Cerebellar cortex (tissue), 1 donor: Measurements from ENCODE around the gene VGLL3.

Source experiments
- DNase-seq: peaks from one replicate; pipeline ENCODE4 v3.0.0-alpha.2; 2015; ENCODE audit warnings: low spot score

The VGLL3 gene

DNA sequence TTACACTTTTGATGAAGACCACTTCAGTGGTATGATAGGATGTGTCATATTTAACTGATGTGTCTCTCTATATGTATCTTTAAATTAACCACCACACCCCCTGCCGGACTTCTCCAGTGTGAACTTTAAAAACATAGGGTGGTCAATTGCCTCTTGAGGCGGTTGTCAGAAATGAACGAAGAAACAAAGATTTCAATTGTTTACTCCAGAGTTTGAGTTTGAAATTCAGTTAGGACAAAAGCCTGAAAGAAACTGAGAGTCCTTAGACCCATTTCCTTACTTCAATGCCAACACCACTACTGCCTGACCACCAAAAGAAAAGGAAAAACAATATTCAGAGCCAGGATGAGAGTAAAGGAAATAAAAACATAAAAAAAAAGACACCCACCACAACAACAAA, 40.2 kb downstream of the VGLL3 start:
- DNase-seq: no peak

DNA sequence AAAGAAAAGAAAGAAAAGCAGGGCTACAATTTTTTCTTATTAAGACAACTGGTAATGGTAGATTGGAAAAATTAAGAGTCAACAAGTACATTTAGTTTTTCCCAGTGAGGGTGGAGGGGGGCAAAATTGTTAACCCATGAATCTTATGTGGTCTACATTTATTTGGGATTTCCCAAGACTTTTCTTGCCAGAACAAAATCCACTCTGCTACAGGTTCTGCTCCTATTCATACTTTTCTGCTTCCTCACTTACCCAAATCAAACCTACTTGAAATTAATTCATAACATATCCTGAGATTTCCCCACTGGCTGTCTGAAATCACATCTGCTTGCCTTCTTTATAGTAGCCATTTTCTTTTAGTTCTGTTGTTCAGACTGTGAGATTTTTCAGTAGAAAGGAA, 41.1 kb downstream of the VGLL3 start:
- no peak for DNase-seq

GRCh38 chr3:86948822-86949221, 42.1 kb downstream of the VGLL3 start:
- DNase-seq: no peak

- DNase-seq: no peak
Observed at GRCh38 chr3:86942206-86942605, 48.7 kb downstream of the VGLL3 start.

DNA sequence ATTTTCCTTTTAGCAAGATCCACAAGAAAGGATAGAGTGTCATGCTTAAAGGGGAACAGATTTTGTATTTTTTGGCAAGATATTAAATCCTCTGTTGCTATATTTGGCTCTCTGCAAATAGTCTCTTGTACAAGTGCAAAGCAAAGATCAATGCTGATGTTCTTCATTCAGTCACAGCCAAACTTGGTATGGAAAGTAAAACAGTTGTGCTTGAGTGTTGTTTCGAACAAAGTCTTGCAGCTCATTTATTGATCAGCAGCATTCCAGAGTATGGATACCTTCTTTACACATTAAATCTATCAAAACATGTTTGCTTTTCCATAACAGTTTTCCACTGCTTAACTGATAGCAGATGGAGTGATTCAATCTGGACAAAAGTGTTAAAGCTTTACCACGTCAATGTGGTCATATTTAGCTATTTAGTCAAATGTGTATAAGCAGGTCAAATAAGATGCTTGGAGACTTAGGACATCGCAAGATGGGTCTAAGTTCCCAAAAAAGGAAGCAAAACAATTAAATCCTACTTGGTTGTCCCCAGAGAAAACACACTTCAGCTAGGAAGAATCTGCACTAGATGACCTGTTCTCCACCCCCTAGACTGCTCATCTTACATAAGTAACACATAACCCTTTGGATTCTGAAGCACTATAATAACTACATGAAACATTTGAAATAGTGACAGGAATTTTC, 52.4 kb downstream of the VGLL3 start:
- no peak for DNase-seq

DNA sequence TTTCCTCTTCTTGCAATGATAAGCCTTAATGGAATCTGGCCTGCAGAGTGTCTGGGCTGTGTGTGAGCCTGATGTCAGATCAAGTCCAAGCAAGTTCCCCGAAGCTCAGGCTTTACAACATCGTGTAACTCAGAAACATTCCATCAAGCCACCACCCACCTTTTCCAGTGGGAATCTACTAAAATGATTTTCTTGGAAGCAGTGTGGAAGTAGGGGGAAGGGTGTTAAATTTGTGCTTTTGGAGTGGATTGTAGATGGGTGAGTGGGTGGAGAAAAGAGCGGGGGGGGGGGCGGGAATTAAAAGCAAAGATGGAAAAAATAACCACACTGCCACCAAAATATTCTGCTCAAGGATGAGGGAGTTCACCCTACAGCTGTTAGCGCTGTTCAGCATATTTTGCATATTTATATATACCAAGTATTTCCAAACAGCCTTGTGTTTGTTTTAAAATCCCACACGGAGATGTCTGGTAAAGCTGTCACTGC, 53.6 kb downstream of the VGLL3 start:
- no peak for DNase-seq

- no peak for DNase-seq
Observed at GRCh38 chr3:86934851-86935250, 56.1 kb downstream of the VGLL3 start.

DNA sequence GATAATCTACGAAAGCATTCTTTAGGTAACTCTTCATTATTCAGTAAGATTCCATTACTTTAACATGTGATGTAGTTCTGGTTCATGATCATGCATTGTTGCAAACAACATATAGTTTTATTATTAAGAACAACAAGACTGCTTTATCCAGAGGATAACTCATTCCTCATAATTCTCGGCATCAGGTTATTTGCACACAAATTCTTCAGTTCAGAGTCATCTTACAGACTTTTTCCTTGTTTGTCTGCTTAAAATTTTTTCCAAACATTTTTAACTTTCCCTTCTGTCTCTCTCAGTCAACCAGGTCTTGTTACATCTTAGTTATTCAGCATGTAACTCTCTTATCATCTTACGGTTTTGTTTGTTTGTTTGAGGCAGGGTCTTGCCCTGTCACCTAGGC, 60.1 kb downstream of the VGLL3 start:
- DNase-seq: no peak

- no peak for DNase-seq
Observed at GRCh38 chr3:86930181-86930580, 60.8 kb downstream of the VGLL3 start.

DNA sequence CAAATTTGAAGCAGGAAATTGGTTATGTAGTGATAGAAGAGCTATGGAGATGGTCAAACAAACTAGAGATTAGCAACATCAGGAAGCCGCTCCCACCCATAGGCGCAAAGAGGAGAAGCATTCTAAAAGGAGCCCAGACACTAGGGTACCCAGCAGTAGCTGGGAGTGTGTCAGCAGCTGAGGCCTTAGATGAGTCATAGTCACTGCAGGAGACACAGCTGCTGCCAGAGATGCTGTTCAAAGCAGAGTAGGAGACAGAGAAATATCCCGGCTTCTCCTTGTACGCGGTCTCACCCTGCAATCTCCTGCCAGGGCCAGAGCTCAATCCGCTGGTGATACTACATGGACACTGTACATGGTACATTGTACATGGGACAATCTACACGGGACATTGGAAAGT, 61.9 kb downstream of the VGLL3 start:
- DNase-seq: no peak

GRCh38 chr3:86923071-86923491, 67.9 kb downstream of the VGLL3 start:
- DNase-seq: no peak

DNA sequence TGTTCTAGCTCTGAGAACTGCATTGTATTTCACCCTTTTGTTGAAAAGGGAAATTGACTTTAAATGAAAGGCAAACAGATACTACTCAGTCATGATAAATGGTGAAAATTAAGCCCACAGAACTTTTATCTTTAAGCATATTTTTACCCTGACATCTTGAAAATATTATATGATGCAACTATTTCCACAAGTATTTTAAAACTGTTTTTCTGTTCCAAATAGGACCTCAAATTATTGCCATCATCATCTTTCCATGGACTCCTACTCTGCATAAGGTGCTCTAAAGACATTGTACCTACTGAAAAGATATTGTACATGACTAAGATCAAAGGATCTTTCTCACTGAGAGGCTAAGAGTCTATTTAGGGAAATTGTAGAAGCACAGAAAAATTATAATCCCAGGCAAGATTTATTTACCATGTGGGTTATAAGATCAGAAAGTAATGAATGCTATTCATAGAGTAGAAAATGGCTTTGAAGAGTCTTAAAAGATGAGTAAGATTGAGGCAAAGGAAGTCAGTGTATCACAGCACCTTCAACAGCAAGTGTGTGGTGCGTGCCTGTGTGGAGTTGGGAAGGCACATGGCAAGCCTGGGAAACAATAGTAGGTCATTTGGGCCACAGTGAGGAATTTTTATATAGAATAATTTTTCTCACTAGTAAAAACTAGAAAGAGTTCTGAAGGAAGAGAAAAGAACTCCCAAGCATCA, 68.8 kb downstream of the VGLL3 start:
- DNase-seq: no peak

GRCh38 chr3:86914670-86915069, 76.3 kb downstream of the VGLL3 start:
- DNase-seq: no peak

- DNase-seq: no peak
Observed at GRCh38 chr3:86913160-86913559, 77.8 kb downstream of the VGLL3 start.

GRCh38 chr3:86895202-86895601, 95.7 kb downstream of the VGLL3 start:
- DNase-seq: no peak

GRCh38 chr3:86890741-86891396, 100.1 kb downstream of the VGLL3 start:
- no peak for DNase-seq
